ENCODE measurements around the gene HOXB9. TPM values are rescaled to one million over a fixed set of nuclear protein-coding genes. Genes with fewer than 3 reads are reported as not detected.

HOXB9 gene
- total RNA-seq, 2 experiments from 2014 or later, result 0.11 to 0.23 TPM

- Mint-ChIP-seq H3K36me3 (no peaks in the 10 kb centered on the region), H3K27me3 (peaks cover 95% of the 10 kb centered on the region), H3K4me3 (no peak overlapping the region), H3K4me1 (peaks cover 12% of the 10 kb centered on the region), H3K9me3 (no peaks in the 10 kb centered on the region), H3K27ac (no peak overlapping the region)
- POLR2A ChIA-PET, result no interaction called here
- ATAC-seq (ENCODE audit: low read depth) (no peak), DNase-seq (peak; percentile 18)
These were observed 6.6 kb upstream of the HOXB9 start for GRCh38 chr17:48632579-48633265.

DNA sequence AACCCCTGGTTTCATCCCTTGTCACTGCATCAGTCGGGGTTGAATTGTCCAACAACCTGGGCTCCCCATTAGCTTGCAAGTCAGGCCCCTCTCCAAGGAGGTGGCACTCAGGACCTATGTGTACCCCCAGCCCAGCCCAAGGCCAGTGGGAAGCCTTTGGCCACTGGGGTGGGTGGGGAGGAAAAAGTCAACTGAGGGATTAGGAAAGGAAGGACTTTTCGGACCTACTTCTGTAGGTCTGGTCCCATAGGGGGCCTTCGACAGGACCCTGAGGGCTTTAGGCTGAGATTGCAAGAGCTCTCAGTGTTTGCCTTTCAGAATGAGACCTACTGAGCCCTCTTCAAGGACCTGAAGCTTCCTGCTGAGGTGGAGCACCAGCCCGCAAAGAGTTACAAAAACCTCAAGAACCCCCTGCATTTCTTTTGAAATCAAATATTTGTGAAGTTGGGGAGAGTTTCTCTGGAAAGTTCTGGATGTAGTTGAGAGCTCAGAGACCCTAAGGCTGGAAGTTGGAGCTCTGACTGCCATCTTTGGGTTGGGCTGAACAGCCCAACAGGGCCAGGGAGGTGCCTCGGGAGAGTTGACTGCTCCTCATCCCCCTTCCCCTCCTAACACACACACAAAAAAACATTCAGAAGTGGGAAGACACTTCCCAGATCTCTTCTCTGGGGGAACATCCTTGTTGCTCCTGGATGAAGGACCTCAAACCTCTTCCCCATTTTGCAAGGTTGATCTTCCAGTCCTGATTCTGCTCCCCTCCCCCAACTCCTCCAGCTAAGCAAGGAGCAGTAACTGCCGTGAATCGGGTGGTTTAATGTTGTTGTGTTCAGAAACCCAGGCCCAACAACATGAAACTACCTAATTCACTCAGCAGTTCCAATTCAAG, 5.8 kb upstream of the HOXB9 start:
- POLR2A ChIA-PET, result no interaction called here
- no peak overlapping the region for H3K4me3 Mint-ChIP-seq
- H3K27me3 Mint-ChIP-seq, result peaks cover 95% of the 10 kb centered on the region
- H3K27ac Mint-ChIP-seq, result no peak overlapping the region
- no peaks in the 10 kb centered on the region for H3K36me3 Mint-ChIP-seq
- H3K4me1 Mint-ChIP-seq, result peaks cover 13% of the 10 kb centered on the region
- H3K9me3 Mint-ChIP-seq, result no peaks in the 10 kb centered on the region
- no peak for ATAC-seq (ENCODE audit: low read depth)
- DNase-seq, result peak; percentile 22

- peak; percentile 27 for DNase-seq
- Mint-ChIP-seq H3K4me1 (peaks cover 15% of the 10 kb centered on the region), H3K36me3 (no peaks in the 10 kb centered on the region), H3K9me3 (no peaks in the 10 kb centered on the region), H3K27me3 (peaks cover 94% of the 10 kb centered on the region), H3K27ac (no peak overlapping the region), H3K4me3 (no peak overlapping the region)
- no peak for ATAC-seq (ENCODE audit: low read depth)
- POLR2A ChIA-PET, result no interaction called here
These were observed 5.0 kb upstream of the HOXB9 start for GRCh38 chr17:48630925-48631692.

DNA sequence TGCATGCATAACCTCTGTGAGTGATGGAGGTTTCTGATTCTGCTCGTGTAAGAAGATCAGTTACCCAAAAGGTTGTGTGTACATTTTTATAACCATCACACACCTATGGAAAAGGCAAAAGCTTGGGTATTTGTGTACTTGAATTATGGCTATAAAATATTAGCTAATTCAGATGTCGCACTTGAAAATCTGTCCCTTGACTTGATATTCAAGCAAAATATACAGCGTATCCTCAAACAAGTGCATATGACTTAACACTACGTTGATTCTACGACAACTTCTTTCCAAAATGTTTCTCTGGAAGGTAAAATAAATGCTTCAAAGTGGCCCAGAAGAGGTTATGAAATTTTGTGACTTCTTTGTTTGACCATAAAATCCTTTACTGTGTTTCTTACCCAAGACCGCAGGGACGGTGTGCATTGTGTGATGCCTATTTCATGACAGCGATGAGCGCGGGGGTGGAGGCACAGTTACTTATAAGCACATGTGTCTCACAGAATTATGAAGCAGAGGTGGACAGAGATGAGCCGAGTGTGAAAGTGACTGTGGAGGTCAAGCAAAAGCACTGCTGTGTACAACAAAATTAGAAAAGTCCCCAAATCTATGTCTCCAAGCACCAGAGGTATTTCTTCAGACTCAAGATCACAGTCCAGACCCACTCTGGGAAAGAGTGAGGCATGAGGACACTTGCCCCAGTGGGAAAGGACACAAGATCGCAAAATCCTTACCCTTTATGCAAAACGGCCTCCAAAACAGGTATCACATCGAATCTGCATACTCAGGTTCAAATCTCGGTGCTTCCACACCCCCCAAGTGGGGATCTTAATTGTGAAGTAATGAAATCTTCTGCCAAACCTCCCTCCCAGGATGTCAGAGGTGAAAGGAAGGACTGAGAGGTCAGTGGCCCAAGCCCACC, 4.1 kb upstream of the HOXB9 start:
- H3K27me3 Mint-ChIP-seq, result peaks cover 90% of the 10 kb centered on the region
- POLR2A ChIA-PET, result no interaction called here
- ATAC-seq (ENCODE audit: low read depth) (no peak), DNase-seq (no peak)
- H3K9me3 Mint-ChIP-seq, result no peaks in the 10 kb centered on the region
- H3K36me3 Mint-ChIP-seq, result no peaks in the 10 kb centered on the region
- peaks cover 16% of the 10 kb centered on the region for H3K4me1 Mint-ChIP-seq
- H3K27ac Mint-ChIP-seq, result no peak overlapping the region
- H3K4me3 Mint-ChIP-seq, result no peak overlapping the region

- Mint-ChIP-seq H3K4me1 (peaks cover 16% of the 10 kb centered on the region), H3K9me3 (no peaks in the 10 kb centered on the region), H3K27me3 (peaks cover 85% of the 10 kb centered on the region), H3K36me3 (no peaks in the 10 kb centered on the region), H3K4me3 (no peak overlapping the region), H3K27ac (no peak overlapping the region)
- ATAC-seq (ENCODE audit: low read depth), result no peak
- POLR2A ChIA-PET, result no interaction called here
- DNase-seq, result no peak
These were observed 3.2 kb upstream of the HOXB9 start for GRCh38 chr17:48629411-48629759.

DNA sequence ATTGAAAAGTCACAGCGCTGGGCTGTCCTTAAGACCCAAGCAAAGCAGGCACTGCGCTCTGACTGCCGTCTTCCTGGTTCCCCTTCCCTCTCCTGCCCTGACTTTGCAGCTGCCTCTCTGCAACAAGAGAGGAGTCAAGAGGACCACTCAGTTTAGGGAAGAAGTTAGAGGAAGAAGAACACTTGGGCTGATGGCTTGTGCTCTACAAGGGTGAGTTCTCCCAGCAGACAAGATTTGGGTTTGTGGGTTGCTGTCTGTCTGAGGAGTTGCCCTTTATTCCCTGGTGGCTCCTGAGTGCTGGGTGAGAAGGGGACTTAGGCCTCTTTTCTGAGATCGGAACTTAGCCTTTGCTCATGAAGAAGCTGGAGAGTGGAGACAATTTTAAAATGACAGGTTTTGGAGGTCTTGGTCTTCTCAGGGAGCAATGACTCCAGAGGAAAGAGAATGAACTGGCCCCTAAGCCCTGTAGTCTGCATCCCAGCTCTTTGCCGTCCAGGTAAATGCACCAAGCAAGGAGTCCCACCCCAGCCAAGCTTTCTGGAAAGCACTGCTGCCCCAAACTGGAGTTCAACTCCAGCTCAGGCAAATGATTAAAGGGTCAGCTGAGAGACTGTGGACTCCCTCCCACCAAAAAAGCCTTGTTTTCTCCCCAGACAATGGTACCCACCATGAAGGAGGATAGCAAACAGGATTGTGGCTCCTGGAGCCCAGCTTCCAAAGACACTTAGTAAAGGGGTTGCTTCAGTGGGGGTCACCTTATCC, 2.7 kb upstream of the HOXB9 start:
- ATAC-seq (ENCODE audit: low read depth) (no peak), DNase-seq (no peak)
- H3K27ac Mint-ChIP-seq, result no peak overlapping the region
- peaks cover 85% of the 10 kb centered on the region for H3K27me3 Mint-ChIP-seq
- no peaks in the 10 kb centered on the region for H3K36me3 Mint-ChIP-seq
- POLR2A ChIA-PET, result no interaction called here
- H3K4me1 Mint-ChIP-seq, result peaks cover 14% of the 10 kb centered on the region
- no peak overlapping the region for H3K4me3 Mint-ChIP-seq
- H3K9me3 Mint-ChIP-seq, result no peaks in the 10 kb centered on the region

GRCh38 chr17:48627623-48628521, 1.7 kb upstream of the HOXB9 start:
- H3K27ac Mint-ChIP-seq, result no peak overlapping the region
- peaks cover 13% of the 10 kb centered on the region for H3K4me1 Mint-ChIP-seq
- H3K4me3 Mint-ChIP-seq, result no peak overlapping the region
- no peaks in the 10 kb centered on the region for H3K36me3 Mint-ChIP-seq
- H3K9me3 Mint-ChIP-seq, result no peaks in the 10 kb centered on the region
- ATAC-seq (ENCODE audit: low read depth) (no peak), DNase-seq (no peak)
- H3K27me3 Mint-ChIP-seq, result peaks cover 86% of the 10 kb centered on the region
- POLR2A ChIA-PET, result no interaction called here

DNA sequence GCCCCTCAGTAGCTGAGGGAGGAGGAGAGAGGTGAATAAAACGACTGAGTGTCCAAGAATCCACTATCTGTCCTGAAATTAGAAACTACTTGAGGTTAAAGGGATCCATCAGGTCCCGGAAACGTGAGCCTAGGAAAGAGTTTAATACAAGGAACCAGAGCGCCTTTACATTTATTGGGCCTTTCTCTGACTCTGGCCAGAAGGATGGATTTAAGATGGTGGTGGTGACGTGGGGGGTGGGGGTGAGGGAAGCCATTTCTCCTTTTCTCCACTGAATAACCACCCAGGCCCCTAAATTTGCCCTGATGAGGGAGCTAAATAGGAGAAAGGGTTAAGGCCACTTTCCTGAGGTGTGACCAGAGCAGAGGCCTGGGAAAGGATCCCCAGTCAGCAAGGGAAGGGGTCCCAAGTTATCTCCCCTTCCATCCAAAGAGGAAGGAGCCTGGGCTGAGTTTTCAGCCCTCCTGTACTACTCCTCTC, 1.0 kb upstream of the HOXB9 start:
- no peak overlapping the region for H3K27ac Mint-ChIP-seq
- POLR2A ChIA-PET, result interaction anchor here (0.7 kb wide), 1 partner anchor 26 kb away, joined by 3 read pairs; no protein-coding TSS in a partner anchor
- ATAC-seq (ENCODE audit: low read depth) (no peak), DNase-seq (no peak)
- peak overlapping the region; percentile 85 for H3K4me3 Mint-ChIP-seq
- H3K9me3 Mint-ChIP-seq, result no peaks in the 10 kb centered on the region
- H3K27me3 Mint-ChIP-seq, result peaks cover 86% of the 10 kb centered on the region
- H3K4me1 Mint-ChIP-seq, result peaks cover 12% of the 10 kb centered on the region
- H3K36me3 Mint-ChIP-seq, result no peaks in the 10 kb centered on the region

DNA sequence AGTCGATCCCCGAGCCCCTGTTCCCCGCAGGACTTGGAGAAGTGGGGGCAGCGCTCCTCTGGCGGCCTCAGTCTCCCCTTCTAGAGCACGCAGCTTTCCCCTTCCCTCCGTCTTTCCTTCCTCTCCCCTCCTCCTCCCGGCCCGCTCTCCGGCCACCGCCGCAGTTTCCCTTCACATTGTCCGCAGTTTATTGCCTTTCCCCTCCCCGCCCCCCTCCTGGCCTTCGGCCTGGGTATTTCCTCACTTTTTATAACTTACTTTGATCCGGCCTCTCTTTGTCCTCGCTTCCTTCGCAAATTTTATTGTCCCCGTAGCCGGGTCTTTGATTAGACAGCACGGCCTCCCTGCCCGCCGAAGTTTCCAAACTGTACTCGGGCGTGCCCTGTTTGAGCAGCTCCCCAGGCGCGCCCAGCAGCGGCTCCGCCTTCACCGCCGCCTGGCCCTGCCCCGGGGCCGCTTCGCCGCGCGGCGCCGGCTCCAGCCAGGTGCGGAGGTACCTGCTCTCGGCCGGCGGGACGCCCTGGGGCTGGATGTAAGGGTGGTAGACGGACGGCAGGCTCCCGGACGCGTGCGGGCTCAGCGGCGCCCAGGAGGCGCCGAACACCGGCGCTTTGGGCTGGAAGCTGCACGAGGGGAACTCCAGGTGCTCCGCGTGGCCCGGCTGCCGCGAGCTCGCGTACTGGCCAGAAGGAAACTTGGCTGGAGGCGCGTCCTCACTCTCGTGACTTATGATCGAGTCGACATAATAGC, 488 bp downstream of the HOXB9 start:
- Mint-ChIP-seq H3K9me3 (no peaks in the 10 kb centered on the region), H3K36me3 (no peaks in the 10 kb centered on the region), H3K27ac (peak overlapping the region; percentile 17), H3K4me3 (peak overlapping the region; percentile 85), H3K4me1 (peaks cover 12% of the 10 kb centered on the region), H3K27me3 (peaks cover 87% of the 10 kb centered on the region)
- DNase-seq, result peak; percentile 67
- ATAC-seq (ENCODE audit: low read depth), result peak; percentile 62
- POLR2A ChIA-PET, result interaction anchor here (1.9 kb wide), 2 partner anchors 11 to 12 kb away, joined by 5 to 6 read pairs; no protein-coding TSS in a partner anchor

DNA sequence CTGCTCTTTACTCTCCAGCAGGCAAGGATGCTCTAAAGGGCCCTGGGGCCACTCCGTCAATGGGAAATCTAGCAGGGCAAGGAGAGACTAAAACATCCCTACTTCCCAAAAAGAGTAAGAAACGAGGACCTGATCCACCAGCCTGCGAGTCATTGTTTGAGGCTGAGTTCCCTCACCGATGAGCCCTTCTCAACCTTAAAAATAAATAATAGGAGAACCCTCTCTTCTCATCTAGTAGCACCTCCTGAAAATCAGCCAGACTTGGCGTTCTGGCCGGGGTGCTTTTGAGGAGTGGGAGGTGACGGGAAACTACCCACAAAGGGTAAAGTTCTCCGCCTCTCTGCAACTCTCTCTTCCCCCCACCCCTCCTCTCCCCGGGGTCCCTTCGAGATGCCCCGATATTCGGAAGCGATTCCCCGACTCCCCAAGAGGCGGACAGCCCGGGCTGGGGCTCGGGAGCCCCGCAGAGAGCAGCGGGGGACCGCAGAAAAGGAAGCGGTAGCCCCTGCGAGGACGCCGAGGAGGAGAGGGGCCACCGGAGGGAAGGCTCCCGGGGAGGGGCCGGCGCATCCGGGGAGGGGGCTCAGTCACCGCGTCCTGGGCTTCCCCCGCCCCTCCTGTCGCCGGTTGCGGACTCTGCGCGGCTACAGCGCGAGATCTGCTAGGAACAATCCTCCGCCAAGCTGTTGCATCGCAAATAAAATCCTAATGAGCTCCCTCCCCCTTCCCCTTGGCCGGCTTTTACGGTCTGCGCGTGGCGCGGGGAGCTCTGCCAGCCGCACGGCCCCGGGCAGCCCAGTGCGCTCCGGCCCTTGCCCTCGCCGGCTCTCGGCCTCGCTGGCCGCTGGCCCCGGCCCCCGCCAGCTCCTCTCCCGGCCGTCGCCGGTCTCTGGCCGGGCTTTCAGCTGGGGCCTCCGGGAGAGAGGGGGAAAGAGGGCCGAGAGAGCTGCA, 1.3 kb downstream of the HOXB9 start:
- Mint-ChIP-seq H3K9me3 (no peaks in the 10 kb centered on the region), H3K27me3 (peaks cover 85% of the 10 kb centered on the region), H3K36me3 (no peaks in the 10 kb centered on the region), H3K4me1 (peaks cover 12% of the 10 kb centered on the region), H3K4me3 (peak overlapping the region; percentile 85), H3K27ac (no peak overlapping the region)
- POLR2A ChIA-PET, result interaction anchor here (1.9 kb wide), 2 partner anchors 11 kb away, joined by 5 to 6 read pairs; no protein-coding TSS in a partner anchor
- ATAC-seq (ENCODE audit: low read depth), result no peak
- peak; percentile 52 for DNase-seq
